GM18873 (cell line): ENCODE results near the gene AGBL1.

Experiments used
- ATAC-seq: cut with Tn5 transposase; IDR thresholded peaks from one replicate; pipeline ENCODE4 v1.9.1; 2021; ENCODE audit warnings: mild to moderate bottlenecking, moderate library complexity, moderate number of reproducible peaks; ENCODE audit not compliant: unreplicated experiment, low FRiP score

The AGBL1 gene

DNA sequence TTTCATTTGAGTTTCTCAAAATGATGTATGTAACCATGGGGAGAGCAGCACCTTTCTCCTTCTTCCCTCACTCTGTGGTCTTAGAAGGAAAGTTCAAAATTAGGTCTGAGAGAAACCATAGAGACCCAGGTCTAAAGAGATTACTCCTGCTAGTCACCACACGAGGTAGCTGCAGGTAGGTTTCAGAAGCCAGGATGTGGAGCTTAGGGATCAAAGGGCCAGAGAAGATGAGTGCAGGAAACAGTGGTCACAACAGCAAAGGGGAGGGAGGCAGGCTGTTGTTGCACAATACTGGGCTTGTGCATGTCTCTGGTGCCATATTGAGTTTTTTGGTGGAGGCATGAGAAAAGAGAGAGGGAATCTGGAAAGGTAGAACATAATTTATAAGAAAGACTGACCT is 583.6 kb downstream of the AGBL1 start:
- ATAC-seq: no peak

GRCh38 chr15:86663979-86664378 is 584.3 kb downstream of the AGBL1 start:
- no peak for ATAC-seq

DNA sequence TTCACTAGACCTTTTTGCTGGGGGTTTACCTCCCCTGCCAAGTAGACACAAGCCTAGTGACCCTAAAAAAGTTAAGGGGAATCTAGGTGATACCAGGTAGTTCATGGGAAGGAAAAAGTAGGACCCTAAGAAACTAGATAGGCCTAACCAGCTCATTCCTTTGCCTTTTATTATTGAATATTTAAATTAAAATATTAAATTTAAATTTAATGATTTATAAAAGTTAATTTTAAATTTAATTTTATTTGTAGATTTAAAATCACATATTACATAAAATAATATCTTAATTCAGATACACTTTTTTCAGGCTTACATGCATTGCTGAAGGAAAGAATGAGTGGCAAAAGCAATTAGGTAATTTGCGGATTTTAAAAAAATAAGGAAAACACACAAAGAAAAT is 584.9 kb downstream of the AGBL1 start:
- ATAC-seq: no peak

DNA sequence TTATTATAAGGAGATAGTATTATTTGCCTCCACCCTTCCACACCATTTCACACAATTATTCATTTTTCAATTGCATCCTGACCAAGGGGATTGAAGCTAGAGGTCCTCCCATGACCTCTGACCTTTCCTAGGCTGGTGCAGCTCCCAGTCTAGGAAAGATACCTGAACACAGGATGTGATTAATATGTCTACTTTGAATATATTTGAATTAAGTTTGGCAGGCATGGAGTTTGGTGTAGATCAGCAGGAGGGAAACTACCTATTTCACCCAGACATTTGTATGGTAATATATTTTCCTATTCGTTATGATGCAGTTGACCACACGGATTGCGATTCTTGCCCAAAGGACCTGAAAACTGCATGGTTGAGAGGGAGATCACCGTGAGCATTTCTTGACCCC is 596.3 kb downstream of the AGBL1 start:
- no peak for ATAC-seq

DNA sequence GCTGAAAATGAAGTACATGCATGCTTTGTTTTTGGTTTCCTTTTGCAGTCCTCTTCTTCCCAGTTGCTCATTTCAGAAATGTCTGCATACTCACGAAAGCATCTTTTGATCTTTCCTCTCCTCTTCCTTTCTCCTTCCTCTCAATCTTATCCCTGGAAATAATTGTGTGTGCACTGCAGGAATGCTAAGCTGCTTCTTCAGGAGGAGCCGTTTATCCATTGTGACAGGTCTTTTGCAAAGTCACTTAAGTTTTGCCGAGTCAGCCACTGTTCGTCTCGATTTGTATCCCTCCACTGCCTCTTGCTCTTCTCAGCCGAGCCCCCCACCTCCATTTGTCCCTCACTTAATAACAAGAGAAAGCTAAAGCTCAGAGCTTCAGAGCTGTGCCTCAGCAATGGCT is 597.6 kb downstream of the AGBL1 start:
- ATAC-seq: no peak

DNA sequence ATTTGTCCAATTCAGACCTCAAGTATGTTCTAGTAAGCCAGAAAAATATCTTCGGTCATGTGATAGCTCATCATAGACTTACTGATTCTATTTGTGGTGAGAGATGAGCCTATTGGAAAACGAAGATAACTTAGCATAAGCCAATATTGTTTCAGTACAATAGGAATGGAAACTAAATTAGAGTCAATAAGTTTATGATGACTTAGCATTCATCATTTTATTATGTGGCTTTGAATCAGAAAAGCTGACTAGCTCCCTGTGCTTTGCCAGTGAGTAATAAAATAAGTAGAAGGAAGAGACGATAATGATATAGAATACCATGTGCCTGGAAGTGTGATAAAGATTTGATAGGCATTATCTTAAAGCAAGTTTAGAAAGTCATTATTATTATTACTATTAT is 605.6 kb downstream of the AGBL1 start:
- ATAC-seq: no peak

DNA sequence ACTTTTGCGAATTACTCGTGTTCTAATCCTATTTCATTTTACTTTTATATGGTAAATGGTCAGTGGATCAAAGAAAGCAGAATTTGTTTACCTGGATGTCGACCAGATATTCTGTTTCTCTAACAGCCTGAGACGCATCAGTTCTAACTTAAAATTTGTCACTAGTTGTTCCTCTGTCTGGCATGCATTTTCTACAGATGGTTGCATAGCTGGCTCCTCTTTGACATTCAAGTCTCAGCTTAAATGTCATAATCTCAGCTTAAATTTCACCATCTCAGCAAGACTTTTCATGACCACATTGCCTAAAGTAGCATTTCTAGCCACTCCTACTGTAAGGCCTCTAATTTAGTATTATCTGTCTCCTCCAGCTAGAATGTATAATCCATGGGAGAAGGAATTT is 609.3 kb downstream of the AGBL1 start:
- ATAC-seq: no peak

GRCh38 chr15:86690566-86690965 is 610.9 kb downstream of the AGBL1 start:
- no peak for ATAC-seq

DNA sequence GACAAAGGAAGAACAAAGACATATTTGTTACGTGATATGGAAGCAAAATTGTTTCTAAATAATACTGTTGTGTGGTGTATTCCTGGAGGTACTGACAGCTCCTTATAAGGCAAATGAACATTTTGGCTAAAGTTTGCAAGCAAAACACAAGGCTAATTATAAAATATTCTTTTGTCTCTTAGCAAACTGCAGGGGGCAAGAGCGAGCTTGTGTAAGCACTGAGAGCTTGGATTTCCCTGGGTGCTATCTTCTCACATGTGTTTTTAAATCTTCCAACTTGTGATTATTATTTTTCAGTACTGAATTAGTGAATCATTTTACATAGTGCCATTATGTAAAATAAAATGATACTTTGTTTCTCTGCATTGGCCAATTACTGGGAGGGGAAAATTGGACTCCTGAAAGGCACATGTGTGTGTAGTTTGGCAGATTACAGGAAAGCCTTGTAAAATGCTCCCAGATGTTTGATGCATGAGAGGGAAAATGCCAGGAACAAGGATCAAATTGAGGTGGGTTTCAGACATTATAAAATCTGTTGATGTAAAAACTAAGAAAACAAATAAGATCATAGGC is 611.5 kb downstream of the AGBL1 start:
- ATAC-seq: no peak

DNA sequence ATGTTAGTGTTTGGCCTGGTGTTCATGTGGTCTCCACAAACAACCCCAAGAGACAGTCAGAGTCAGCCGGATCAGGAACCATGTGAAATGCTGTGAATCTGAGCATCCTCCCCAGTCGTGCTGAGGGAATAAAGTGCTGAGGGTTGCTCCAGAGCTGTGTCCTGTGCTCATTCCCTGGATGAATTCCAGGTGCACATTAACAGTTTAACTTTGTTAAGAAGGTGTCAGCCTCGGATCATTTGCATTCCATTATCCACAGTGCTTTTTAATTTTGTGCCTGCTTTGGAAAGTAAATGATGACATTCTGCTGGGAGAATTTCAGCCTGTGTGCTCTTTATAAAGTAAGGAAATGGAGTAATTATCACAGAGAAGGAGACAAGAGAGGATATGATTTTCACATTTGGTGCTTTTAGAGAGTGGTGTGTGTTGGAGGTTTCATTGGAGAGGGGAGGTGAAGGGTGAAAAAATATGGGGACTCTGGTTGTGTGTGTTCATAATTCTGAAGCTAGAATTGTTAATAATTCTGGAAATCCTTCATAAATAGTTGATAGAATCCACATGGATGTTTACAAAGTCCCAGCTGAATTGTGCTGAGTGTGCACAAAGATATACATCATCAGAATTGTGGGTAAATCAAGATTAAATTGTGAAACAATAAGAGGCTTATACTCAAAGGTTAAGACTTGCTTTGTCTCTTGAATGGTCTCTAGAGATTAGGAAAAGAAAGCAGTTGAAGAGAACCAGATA is 621.4 kb downstream of the AGBL1 start:
- no peak for ATAC-seq

- no peak for ATAC-seq
Measured at GRCh38 chr15:86701611-86701963, 621.9 kb downstream of the AGBL1 start.

- ATAC-seq: no peak
Measured at GRCh38 chr15:86706813-86707212, 627.1 kb downstream of the AGBL1 start.

- no peak for ATAC-seq
Measured at GRCh38 chr15:86711476-86711875, 631.8 kb downstream of the AGBL1 start.

- ATAC-seq: no peak
Measured at GRCh38 chr15:86714241-86714640, 634.6 kb downstream of the AGBL1 start.

GRCh38 chr15:86725628-86726027 is 646.0 kb downstream of the AGBL1 start:
- ATAC-seq: no peak

DNA sequence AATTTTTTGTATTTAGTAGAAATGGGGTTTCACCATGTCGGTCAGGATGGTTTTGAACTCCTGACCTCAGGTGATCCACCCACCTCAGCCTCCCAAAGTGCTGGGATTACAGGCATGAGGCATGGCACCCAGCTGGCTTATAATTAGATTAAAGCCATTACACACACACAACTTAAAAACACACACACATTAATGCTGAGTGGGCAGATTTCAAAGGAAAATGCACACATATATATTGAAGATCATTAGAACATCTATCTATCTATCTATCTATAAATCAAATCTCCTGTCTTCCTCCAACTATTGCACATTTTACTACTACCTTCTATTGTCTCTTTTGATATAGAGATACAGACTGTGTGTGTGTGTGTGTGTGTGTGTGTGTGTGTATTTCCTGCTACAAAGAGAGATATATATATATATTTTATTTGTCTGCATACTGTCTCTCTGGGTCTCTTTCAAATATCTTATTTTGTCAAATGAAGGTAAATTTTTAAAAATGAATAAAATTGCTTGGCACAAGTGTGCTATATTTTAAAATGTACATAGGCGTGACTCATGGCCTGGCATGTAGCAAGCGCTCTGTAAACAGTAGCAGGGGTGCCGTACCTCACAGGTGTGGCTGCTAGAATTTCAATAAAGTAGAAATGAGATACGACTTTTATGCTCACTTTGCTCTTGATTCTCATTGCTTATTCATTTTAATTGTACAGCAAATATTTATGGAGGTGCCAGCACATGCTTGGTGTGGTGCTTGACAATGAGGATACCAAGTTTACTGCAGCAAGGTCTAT is 655.8 kb downstream of the AGBL1 start:
- no peak for ATAC-seq

DNA sequence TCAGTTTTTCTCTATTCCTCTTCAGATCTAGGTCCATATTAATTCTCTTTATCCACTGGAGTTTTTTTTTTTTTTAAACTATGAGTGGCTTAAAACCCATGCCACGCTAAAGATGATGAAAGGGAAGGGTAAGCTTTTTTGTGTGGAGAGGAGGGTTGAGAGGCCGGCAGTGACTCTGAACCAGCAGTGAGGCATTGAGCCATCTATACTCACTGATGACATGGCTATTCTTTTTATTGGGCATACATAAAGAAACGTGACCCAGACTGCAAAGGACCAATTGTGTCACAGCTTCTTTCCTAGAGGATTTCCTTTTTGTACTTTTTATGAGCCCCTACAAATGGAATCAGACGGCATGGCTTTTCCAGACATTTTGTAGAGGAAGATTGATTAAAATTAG is 662.2 kb downstream of the AGBL1 start:
- ATAC-seq: no peak

GRCh38 chr15:86743283-86743903 is 663.7 kb downstream of the AGBL1 start:
- no peak for ATAC-seq

DNA sequence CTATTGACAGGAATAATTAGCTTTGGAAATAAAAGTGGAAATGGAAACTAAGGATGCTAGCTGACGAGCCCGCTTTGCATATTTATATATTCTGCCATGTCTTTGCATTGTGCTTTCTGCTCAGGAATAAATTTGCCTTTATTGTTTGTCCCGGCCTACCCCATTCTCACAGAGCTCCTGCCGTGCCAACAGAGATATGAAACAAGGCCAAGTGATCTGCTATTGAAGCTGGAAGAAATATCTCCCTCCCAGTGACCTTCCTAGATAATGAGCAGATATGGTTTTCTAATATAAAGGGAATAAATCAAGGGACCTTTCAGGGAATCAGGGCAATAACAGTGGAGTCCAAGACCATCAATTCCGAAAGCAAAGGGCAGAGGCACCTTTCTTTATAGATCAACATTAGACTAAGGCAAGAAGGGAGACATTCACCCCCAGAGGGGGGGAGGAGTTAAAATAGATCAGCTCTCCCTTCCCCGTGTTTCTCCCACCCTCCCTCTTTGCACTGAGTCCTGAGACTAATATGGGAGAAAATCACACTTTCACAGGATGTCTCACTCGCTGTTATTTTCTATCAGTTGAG is 664.6 kb downstream of the AGBL1 start:
- no peak for ATAC-seq

DNA sequence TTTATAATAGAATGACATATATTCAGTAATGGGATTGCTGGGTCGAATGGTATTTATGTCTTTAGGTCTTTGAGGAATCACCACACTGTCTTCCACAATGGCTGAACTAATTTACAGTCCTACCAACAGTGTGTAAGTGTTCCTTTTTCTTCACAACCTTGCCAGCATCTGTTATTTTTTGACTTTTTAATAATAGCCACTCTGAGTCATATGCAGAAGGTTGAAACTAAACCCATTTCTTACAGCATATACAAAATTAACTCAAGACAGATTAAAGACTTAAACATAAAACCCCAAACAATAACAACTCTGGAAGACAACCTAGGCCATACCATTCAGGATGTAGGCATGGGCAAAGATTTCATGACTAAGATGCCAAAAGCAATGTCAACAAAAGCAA is 671.4 kb downstream of the AGBL1 start:
- ATAC-seq: no peak

DNA sequence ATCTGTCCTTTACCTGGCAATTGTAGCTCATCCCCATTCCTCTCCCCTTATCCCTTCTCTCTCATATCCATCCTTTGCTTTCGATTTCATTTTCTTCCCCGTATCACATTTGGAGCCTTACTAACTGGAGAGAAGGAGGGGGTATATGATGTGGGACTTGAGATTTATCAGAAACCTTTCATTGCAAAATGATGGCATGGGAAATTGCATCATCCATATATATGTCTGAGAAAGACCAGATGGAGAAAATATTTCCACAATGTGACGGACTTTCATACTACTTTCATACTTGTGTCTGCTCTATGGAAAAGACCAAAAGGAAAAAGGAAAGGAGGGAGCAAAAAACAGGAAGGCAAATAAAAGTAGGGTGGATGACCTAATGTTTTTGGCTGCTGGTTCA is 675.2 kb downstream of the AGBL1 start:
- ATAC-seq: no peak
